ENCODE data around the gene MMP28.

Gene MMP28, protein sequence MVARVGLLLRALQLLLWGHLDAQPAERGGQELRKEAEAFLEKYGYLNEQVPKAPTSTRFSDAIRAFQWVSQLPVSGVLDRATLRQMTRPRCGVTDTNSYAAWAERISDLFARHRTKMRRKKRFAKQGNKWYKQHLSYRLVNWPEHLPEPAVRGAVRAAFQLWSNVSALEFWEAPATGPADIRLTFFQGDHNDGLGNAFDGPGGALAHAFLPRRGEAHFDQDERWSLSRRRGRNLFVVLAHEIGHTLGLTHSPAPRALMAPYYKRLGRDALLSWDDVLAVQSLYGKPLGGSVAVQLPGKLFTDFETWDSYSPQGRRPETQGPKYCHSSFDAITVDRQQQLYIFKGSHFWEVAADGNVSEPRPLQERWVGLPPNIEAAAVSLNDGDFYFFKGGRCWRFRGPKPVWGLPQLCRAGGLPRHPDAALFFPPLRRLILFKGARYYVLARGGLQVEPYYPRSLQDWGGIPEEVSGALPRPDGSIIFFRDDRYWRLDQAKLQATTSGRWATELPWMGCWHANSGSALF

DNA sequence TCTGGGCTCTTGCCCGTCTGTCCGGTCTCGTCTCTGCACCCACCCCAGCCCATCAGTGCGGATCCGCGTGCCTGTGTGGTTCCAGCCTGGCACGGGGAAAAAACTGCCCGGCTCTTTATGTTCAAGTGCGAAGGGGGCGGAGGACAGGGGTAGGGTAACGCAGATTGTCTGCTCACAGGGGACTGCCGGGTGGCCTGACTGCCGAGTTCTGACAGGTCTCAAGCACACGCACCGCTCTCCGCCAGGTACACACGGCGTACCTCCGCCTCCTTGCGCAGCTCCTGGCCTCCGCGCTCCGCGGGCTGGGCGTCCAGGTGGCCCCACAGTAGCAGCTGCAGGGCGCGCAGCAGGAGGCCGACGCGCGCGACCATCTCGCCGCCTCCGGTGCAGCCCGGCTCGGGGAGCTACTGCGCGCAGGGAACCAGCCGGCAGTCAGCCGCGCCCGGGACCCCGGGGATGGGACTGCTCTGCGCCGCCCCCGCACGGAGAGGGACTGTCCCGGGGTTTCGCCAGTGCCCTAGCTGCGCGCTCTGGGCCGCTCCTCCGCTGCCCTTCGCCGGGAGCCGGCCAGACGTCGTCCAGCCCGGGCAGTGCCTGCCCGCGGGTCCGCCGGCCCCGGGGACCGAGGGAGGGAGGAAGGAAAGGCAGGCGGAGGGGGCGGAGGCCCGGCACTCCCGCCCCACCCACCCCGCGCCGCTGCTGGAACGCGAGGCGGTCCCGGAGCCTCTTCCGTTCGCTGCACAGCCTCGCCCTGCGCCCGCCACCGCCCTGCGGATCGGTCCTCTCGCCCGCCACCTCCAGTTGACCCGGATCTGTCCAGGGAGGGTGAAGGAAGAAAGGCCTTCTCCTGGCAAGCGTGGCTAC lies at the start of gene MMP28:
Gene MMP28 (minus strand): TSS at position 635 of the 864 bp plus-strand sequence. CDS start 264 bp downstream, at position 371.
- DNase-seq (ENCODE audit: extremely low read depth, low read depth): no peak
- H3K4me3 ChIP-seq (replicated peaks; ENCODE audit: low read depth, low read length): peak within 1 kb of the TSS; percentile 46
- TF ChIP-seq, protein P1, sequence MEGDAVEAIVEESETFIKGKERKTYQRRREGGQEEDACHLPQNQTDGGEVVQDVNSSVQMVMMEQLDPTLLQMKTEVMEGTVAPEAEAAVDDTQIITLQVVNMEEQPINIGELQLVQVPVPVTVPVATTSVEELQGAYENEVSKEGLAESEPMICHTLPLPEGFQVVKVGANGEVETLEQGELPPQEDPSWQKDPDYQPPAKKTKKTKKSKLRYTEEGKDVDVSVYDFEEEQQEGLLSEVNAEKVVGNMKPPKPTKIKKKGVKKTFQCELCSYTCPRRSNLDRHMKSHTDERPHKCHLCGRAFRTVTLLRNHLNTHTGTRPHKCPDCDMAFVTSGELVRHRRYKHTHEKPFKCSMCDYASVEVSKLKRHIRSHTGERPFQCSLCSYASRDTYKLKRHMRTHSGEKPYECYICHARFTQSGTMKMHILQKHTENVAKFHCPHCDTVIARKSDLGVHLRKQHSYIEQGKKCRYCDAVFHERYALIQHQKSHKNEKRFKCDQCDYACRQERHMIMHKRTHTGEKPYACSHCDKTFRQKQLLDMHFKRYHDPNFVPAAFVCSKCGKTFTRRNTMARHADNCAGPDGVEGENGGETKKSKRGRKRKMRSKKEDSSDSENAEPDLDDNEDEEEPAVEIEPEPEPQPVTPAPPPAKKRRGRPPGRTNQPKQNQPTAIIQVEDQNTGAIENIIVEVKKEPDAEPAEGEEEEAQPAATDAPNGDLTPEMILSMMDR (IDR thresholded peaks at IDR 0.05; ENCODE audit: low read depth, low read length, missing control alignments): no peak

DNA sequence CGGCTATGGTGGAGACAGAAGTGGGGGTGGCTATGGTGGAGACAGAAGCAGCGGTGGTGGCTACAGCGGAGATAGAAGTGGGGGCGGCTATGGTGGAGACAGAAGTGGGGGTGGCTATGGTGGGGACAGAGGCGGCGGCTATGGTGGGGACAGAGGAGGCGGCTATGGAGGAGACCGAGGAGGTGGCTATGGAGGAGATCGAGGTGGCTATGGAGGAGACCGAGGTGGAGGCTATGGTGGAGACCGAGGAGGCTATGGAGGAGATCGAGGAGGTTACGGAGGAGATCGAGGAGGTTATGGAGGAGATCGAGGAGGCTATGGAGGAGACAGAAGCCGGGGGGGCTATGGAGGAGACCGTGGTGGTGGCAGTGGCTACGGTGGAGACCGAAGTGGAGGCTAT lies 49.1 kb upstream of the MMP28 start:
- DNase-seq (ENCODE audit: extremely low read depth, low read depth): no peak
- no peak overlapping the region for H3K4me3 ChIP-seq (replicated peaks; ENCODE audit: low read depth, low read length)
- TF ChIP-seq, protein P1 (IDR thresholded peaks at IDR 0.05; ENCODE audit: low read depth, low read length, missing control alignments): no peak

DNA sequence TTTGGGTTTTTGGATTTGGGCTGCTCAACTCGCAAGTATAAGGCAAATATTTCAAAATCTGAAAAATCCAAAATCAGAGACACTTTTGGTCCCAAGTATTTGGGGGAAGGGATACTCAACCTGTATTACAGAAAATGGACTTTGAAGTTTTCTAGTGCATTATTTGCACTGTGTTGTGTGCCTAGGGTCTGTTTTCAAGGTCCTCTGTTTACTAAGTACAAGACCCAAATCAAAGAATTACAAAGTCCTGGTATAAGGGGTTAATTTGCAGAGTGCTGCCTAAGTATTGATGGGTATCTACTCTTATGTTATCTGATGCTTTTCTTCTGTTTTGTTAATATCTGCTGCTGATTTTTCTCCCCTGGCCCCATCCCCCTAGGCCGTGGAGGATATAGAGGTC lies 48.3 kb upstream of the MMP28 start:
- no peak overlapping the region for H3K4me3 ChIP-seq (replicated peaks; ENCODE audit: low read depth, low read length)
- no peak for DNase-seq (ENCODE audit: extremely low read depth, low read depth)
- TF ChIP-seq, protein P1 (IDR thresholded peaks at IDR 0.05; ENCODE audit: low read depth, low read length, missing control alignments): no peak

DNA sequence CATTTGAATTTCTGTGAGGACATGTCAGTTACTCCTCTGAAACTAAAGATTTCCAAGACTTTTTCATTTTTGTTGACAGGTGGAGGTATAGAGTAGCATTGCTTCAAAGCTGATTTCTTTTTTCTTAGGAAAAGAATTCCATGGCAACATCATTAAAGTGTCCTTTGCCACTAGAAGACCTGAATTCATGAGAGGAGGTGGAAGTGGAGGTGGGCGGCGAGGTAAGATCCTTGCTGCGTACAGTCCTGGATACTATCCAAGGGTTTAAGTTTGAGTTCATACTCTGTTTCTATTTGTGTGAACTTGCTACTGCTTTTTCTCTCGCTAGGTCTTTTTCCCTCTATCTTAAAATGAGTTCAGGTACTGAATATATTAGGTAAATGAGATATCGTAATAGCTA lies 46.8 kb upstream of the MMP28 start:
- no peak for DNase-seq (ENCODE audit: extremely low read depth, low read depth)
- TF ChIP-seq, protein P1 (IDR thresholded peaks at IDR 0.05; ENCODE audit: low read depth, low read length, missing control alignments): no peak
- H3K4me3 ChIP-seq (replicated peaks; ENCODE audit: low read depth, low read length): no peak overlapping the region

DNA sequence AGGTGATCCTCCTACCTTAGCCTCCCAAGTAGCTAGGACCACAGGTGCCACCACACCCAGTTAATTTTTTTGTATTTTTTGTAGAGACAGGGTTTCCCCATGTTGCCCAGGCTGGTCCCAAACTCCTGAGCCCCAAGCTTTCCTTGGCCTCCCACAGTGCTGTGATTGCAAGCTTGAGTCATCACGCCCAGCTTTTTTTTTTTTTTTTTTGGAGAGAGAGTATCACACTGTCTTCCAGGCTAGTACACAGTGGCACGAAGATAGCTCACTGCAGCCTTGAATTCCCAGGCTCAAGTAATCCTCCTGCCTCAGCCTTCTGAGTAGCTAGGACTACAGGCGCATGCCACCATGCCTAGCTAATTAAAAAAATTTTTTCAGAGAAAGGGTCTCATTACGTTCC lies 46.1 kb upstream of the MMP28 start:
- H3K4me3 ChIP-seq (replicated peaks; ENCODE audit: low read depth, low read length): no peak overlapping the region
- no peak for DNase-seq (ENCODE audit: extremely low read depth, low read depth)
- TF ChIP-seq, protein P1 (IDR thresholded peaks at IDR 0.05; ENCODE audit: low read depth, low read length, missing control alignments): no peak

DNA sequence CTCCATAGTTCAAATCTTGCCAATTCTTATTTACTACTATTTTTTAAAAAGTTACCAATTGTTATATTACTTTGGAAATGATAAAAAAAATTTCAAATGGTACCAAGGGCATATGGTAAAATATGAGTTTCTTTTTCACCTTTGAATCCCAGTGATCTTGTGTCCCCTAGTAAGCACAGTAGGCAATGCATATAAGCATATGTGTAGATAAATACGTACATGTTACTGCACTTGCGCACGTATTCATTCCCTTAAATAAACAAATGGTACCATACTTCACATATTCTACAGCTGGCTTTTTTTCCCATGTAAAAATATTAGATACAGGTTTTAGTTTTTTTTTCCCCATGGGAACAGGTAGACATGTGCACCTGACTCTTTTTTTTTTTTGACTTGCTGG lies 45.7 kb upstream of the MMP28 start:
- H3K4me3 ChIP-seq (replicated peaks; ENCODE audit: low read depth, low read length): no peak overlapping the region

More for the DNA sequence above, 45.7 kb upstream of the MMP28 start:
- DNase-seq (ENCODE audit: extremely low read depth, low read depth): no peak
- TF ChIP-seq, protein P1 (IDR thresholded peaks at IDR 0.05; ENCODE audit: low read depth, low read length, missing control alignments): no peak
